Effector memory CD4-positive, alpha-beta T cell (primary cell): Measurements from ENCODE around the gene DDX46.

ENCODE experiments used
- DNase-seq, 3 donors: peaks; one replicate each; pipeline ENCODE4 v3.0.0-alpha.2; 2020
- H3K27ac ChIP-seq: 2 replicates; pipeline ENCODE4 v1.7.0; 2013; ENCODE audit warnings: mild to moderate bottlenecking, low read length, moderate library complexity; ENCODE audit not compliant: insufficient read depth, poor library complexity, severe bottlenecking
- H3K27me3 ChIP-seq: replicated peaks from 2 replicates; pipeline ENCODE4 v1.7.0; 2013; ENCODE audit warnings: mild to moderate bottlenecking, low read length; ENCODE audit not compliant: insufficient read depth, control insufficient read depth, poor library complexity, severe bottlenecking
- H3K36me3 ChIP-seq: 2 replicates; pipeline ENCODE4 v1.7.0; 2013; ENCODE audit warnings: mild to moderate bottlenecking, low read length, moderate library complexity; ENCODE audit not compliant: control insufficient read depth, insufficient read depth
- H3K4me1 ChIP-seq: 2 replicates; pipeline ENCODE4 v1.7.0; 2013; ENCODE audit warnings: low read length, mild to moderate bottlenecking; ENCODE audit not compliant: control insufficient read depth, insufficient read depth, poor library complexity, severe bottlenecking
- H3K4me3 ChIP-seq: 2 replicates; pipeline ENCODE4 v1.7.0; 2013; ENCODE audit warnings: low read length, low read depth, mild to moderate bottlenecking; ENCODE audit not compliant: insufficient read depth, poor library complexity, severe bottlenecking
- H3K9me3 ChIP-seq: 2 replicates; pipeline ENCODE4 v1.7.0; 2013; ENCODE audit warnings: mild to moderate bottlenecking, low read length, moderate library complexity; ENCODE audit not compliant: control insufficient read depth

The DDX46 gene

DNA sequence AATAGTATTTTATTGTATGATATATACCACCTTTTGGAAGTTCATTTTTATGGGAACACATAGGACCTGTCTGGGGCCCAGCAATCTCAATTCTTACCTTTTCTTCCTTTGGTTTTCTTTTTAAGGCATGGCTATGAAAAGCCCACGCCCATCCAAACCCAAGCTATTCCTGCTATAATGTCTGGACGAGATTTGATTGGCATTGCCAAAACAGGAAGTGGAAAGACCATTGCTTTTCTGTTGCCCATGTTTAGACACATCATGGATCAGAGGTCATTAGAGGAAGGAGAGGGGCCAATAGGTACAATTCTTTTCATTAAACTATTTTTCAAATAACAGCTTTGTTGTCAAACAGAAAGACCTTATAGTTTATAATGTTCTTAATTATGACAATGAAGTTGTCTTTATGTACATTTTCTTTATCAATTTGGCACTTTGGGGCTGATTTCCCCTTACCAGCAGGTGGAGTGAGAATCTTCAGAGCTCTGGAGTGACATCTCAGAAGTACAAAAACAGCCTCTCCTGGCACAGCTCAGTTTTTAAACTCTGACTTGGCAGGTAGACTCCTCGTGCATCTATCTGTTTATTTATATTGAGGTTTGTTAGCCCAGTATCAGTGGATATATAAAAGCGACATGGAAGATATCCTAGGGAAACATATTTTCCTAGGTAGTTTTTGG lies 25.8 kb downstream of the DDX46 start:
- H3K36me3 ChIP-seq = peaks cover 69% of the 10 kb centered on the region
- H3K27ac ChIP-seq = no peak overlapping the region

GRCh38 chr5:134784946-134785620 lies 26.5 kb downstream of the DDX46 start:
- H3K4me3 ChIP-seq = no peak overlapping the region
- no peaks in the 10 kb centered on the region for H3K4me1 ChIP-seq
- no peak overlapping the region for H3K27ac ChIP-seq
- no peak for DNase-seq
- H3K27me3 ChIP-seq = no peaks in the 10 kb centered on the region
- no peaks in the 10 kb centered on the region for H3K9me3 ChIP-seq
- H3K36me3 ChIP-seq = peaks cover 69% of the 10 kb centered on the region

More for the DNA sequence above, 25.8 kb downstream of the DDX46 start:
- no peak for DNase-seq
- no peaks in the 10 kb centered on the region for H3K27me3 ChIP-seq
- no peak overlapping the region for H3K4me3 ChIP-seq
- H3K9me3 ChIP-seq = no peaks in the 10 kb centered on the region
- H3K4me1 ChIP-seq = no peaks in the 10 kb centered on the region

GRCh38 chr5:134787692-134788091 lies 29.1 kb downstream of the DDX46 start:
- peaks cover 72% of the 10 kb centered on the region for H3K36me3 ChIP-seq

DNA sequence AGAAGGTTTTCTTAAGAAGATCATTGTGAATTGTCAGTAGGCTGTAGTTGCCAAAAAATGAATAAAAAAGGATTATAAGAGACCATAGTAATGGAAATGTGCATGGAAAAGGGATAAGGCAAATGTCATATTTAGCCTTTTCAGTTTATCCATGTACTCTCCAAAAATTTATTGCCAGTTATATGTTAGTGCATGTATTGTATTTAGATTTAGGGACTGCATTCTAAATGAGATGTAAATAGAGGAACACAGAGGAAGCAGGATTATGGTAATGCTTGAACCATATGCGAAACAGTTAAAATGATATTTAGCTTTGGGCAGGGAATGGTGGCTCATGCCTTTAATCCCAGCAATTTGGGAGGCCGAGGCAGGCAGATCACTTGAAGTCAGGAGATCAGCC lies 33.0 kb downstream of the DDX46 start:
- Histone ChIP-seq H3K27ac (no peak overlapping the region), H3K4me1 (no peaks in the 10 kb centered on the region), H3K27me3 (no peaks in the 10 kb centered on the region), H3K9me3 (no peaks in the 10 kb centered on the region), H3K36me3 (peaks cover 71% of the 10 kb centered on the region), H3K4me3 (no peak overlapping the region)
- no peak for DNase-seq

More at GRCh38 chr5:134787692-134788091, 29.1 kb downstream of the DDX46 start:
- no peak overlapping the region for H3K4me3 ChIP-seq
- DNase-seq = no peak
- H3K4me1 ChIP-seq = no peaks in the 10 kb centered on the region
- no peaks in the 10 kb centered on the region for H3K27me3 ChIP-seq
- no peaks in the 10 kb centered on the region for H3K9me3 ChIP-seq
- no peak overlapping the region for H3K27ac ChIP-seq

DNA sequence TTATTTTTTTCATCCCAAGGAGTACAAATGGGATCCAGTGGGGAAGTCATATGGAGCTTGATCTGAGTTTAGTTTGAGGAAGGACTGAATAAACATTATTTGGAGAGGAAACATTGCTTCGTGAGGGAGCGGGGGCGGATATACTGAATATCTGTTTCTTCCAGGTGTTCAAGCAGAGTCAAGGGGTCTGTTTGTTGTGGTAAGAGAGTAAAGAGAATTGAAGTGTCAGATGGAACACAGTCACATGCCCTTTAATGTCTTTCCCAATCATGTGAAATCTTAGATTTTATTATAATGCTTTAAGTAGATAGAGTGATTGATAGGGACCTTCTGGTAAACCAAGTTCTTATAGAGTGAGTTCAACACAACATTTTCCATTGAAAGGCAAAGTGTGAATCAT lies 33.7 kb downstream of the DDX46 start:
- no peak overlapping the region for H3K27ac ChIP-seq
- no peaks in the 10 kb centered on the region for H3K27me3 ChIP-seq
- DNase-seq = no peak
- H3K4me1 ChIP-seq = no peaks in the 10 kb centered on the region
- H3K9me3 ChIP-seq = no peaks in the 10 kb centered on the region
- no peak overlapping the region for H3K4me3 ChIP-seq
- peaks cover 67% of the 10 kb centered on the region for H3K36me3 ChIP-seq

- Histone ChIP-seq H3K36me3 (peaks cover 67% of the 10 kb centered on the region), H3K27ac (no peak overlapping the region), H3K4me3 (no peak overlapping the region), H3K9me3 (no peaks in the 10 kb centered on the region), H3K27me3 (no peaks in the 10 kb centered on the region), H3K4me1 (no peaks in the 10 kb centered on the region)
- no peak for DNase-seq
Observed at GRCh38 chr5:134793111-134793510, 34.5 kb downstream of the DDX46 start.

GRCh38 chr5:134794082-134794481 lies 35.5 kb downstream of the DDX46 start:
- Histone ChIP-seq H3K27ac (no peak overlapping the region), H3K9me3 (no peaks in the 10 kb centered on the region), H3K27me3 (no peaks in the 10 kb centered on the region), H3K4me3 (no peak overlapping the region), H3K36me3 (peaks cover 73% of the 10 kb centered on the region), H3K4me1 (no peaks in the 10 kb centered on the region)
- no peak for DNase-seq

DNA sequence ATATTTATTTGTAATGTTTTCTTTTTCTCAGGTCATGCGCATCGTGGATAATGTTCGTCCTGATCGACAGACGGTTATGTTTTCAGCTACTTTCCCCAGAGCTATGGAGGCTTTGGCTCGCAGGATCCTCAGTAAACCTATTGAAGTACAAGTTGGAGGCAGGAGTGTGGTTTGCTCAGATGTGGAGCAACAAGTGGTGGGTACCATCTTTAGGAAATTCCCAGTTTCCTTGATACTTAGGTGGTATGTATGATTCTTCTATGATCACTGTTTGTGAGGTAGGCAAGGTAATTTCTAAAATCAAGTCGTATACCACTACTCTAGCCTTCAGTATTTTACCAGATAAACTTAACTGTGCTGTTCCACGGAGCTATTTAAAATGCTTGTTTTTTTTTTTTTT lies 36.2 kb downstream of the DDX46 start:
- Histone ChIP-seq H3K4me3 (no peak overlapping the region), H3K36me3 (peaks cover 66% of the 10 kb centered on the region), H3K4me1 (no peaks in the 10 kb centered on the region), H3K9me3 (no peaks in the 10 kb centered on the region), H3K27me3 (no peaks in the 10 kb centered on the region), H3K27ac (no peak overlapping the region)
- no peak for DNase-seq

- H3K36me3 ChIP-seq = peaks cover 58% of the 10 kb centered on the region
- no peak for DNase-seq
- H3K4me1 ChIP-seq = no peaks in the 10 kb centered on the region
- no peaks in the 10 kb centered on the region for H3K9me3 ChIP-seq
- H3K27me3 ChIP-seq = no peaks in the 10 kb centered on the region
- no peak overlapping the region for H3K4me3 ChIP-seq
- H3K27ac ChIP-seq = no peak overlapping the region
Observed at GRCh38 chr5:134798468-134798867, 39.9 kb downstream of the DDX46 start.

DNA sequence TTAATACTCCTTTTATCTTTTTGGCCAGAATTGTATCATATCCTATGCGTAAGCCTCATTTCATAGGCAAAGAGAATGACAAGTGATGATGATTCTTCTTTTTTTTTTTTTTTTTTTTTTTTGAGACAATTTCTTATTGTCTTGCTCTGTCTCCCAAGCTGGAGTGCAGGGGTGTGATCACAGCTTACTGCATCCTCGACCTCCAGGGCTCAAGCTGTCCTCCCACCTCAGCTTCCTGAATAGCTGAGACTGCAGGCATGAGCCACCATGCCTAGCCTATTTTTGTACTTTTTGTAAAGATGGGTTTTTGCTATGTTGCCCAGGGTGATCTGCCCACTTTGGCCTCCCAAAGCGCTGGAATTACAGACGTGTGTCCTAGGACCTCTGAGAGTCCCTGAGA lies 45.2 kb downstream of the DDX46 start:
- Histone ChIP-seq H3K27ac (no peak overlapping the region), H3K36me3 (peaks cover 46% of the 10 kb centered on the region), H3K4me3 (no peak overlapping the region), H3K4me1 (no peaks in the 10 kb centered on the region), H3K27me3 (no peaks in the 10 kb centered on the region), H3K9me3 (no peaks in the 10 kb centered on the region)
- DNase-seq = no peak
